ENCODE measurements around the gene AKT1S1. TPM values are rescaled to one million over a fixed set of nuclear protein-coding genes. Genes with fewer than 3 reads are reported as not detected.
A peak's percentile ranks its signal among the peaks of the same experiment; 100 is the strongest.

Gene AKT1S1
- total and polyA plus RNA-seq, 5 donors from 2014 or later: 3.0 to 12.9 (median 4.1) TPM

DNA sequence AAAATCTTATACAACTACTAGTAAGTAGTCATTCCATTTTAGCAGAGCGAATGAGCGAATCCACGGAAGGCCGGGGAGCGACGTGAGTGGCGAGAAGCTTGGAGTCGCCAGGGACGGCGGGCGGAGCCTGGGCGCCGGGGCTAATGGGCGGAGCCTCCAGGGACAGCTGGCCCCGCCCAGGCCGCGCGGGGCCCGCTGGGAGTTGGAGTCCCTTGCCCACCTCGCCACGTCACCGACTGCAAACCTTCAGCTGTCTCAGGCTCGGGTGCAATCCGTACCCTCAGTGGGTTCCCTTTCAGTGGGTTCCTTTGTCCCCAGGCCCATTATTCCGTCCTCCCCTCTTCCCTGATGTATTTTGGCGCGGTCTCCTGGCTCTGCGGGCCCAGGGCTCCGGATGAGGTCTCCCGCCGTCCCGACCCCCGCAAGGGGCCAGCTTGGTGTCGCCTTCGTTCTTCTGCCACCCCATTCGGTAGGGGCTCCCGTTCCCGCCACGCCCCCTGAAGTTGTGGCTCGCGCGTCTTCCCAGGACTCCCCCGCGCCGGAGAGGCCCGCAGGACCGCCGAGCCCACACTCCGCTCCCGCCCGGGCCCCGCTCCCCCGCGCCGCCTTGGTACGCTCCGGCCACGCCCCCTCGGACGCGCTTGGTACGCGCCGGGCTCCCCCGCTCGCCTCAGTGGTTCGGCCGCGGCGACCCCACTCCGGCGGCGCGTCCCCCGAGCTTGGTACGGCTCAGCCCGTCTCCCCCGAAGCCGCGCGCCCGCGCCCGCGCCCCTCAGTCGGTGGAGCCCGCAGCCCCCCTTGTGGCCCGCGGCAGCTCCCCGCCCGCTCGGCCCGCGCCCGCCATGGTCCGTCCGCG lies 26.4 kb downstream of the AKT1S1 start, which contains the start of gene PTOV1:
Gene PTOV1 (plus strand): TSS at position 673 of the 856 bp plus-strand sequence.
- peak within 1 kb of the TSS; percentile 92 to 98 (median 96) for H3K27ac Mint-ChIP-seq
- ATAC-seq (ENCODE audit: low read depth in 2 of 2): peak; percentile 90
- no peaks in the 10 kb centered on the region for H3K36me3 Mint-ChIP-seq
- Histone ChIP-seq H3K36me3 (ENCODE audit: control insufficient read depth, insufficient read depth, low read length) (no peaks in the 10 kb centered on the region), H3K9me3 (ENCODE audit: control insufficient read depth in 2 of 2, low read length in 2 of 2) (no peaks in the 10 kb centered on the region), H3K4me1 (ENCODE audit: control insufficient read depth, insufficient read depth, low read length, poor library complexity, severe bottlenecking) (peaks cover 21% of the 10 kb centered on the region), H3K27me3 (ENCODE audit: control insufficient read depth, insufficient read depth, low read length) (peaks cover 2% of the 10 kb centered on the region), H3K4me3 (ENCODE audit: low read depth, low read length) (peak within 1 kb of the TSS; percentile 72), H3K27ac (ENCODE audit: insufficient read depth, low read length, poor library complexity, severe bottlenecking) (peak within 1 kb of the TSS; percentile 94)
- peaks cover 7 to 42% (median 36%) of the 10 kb centered on the region in 4 donors for H3K4me1 Mint-ChIP-seq
- peaks cover 0 to 2% (median 0%) of the 10 kb centered on the region in 7 donors for H3K9me3 Mint-ChIP-seq
- H3K27me3 Mint-ChIP-seq: no peaks in the 10 kb centered on the region
- DNase-seq: peak; percentile 82 to 92 (median 87)
- H3K4me3 Mint-ChIP-seq: peak within 1 kb of the TSS; percentile 93 to 96 (median 94)

- peak overlapping the region; percentile 94 for H3K27ac ChIP-seq (ENCODE audit: insufficient read depth, low read length, poor library complexity, severe bottlenecking)
- ATAC-seq (ENCODE audit: low read depth in 2 of 2): no peak
- H3K36me3 ChIP-seq (ENCODE audit: control insufficient read depth, insufficient read depth, low read length): no peaks in the 10 kb centered on the region
- peaks cover 21% of the 10 kb centered on the region for H3K4me1 ChIP-seq (ENCODE audit: control insufficient read depth, insufficient read depth, low read length, poor library complexity, severe bottlenecking)
- Mint-ChIP-seq H3K27ac (peak overlapping the region in 2 of 3 donors; percentile 96 to 98), H3K9me3 (peaks cover 0 to 2% (median 0%) of the 10 kb centered on the region in 7 donors), H3K27me3 (no peaks in the 10 kb centered on the region), H3K4me3 (peak overlapping the region; percentile 88 to 96 (median 94)), H3K4me1 (peaks cover 7 to 40% (median 36%) of the 10 kb centered on the region in 4 donors), H3K36me3 (no peaks in the 10 kb centered on the region)
- H3K27me3 ChIP-seq (ENCODE audit: control insufficient read depth, insufficient read depth, low read length): peaks cover 2% of the 10 kb centered on the region
- no peak for DNase-seq
- no peaks in the 10 kb centered on the region for H3K9me3 ChIP-seq (ENCODE audit: control insufficient read depth in 2 of 2, low read length in 2 of 2)
- H3K4me3 ChIP-seq (ENCODE audit: low read depth, low read length): peak overlapping the region; percentile 72
Observed at GRCh38 chr19:49850221-49850486, 27.0 kb downstream of the AKT1S1 start.

- Histone ChIP-seq H3K4me3 (ENCODE audit: low read depth, low read length) (peak overlapping the region; percentile 72), H3K9me3 (ENCODE audit: control insufficient read depth in 2 of 2, low read length in 2 of 2) (no peaks in the 10 kb centered on the region), H3K27ac (ENCODE audit: insufficient read depth, low read length, poor library complexity, severe bottlenecking) (no peak overlapping the region), H3K27me3 (ENCODE audit: control insufficient read depth, insufficient read depth, low read length) (peaks cover 2% of the 10 kb centered on the region), H3K36me3 (ENCODE audit: control insufficient read depth, insufficient read depth, low read length) (no peaks in the 10 kb centered on the region), H3K4me1 (ENCODE audit: control insufficient read depth, insufficient read depth, low read length, poor library complexity, severe bottlenecking) (peaks cover 21% of the 10 kb centered on the region)
- H3K27ac Mint-ChIP-seq: peak overlapping the region; percentile 82 to 98 (median 96)
- H3K27me3 Mint-ChIP-seq: no peaks in the 10 kb centered on the region
- peaks cover 7 to 40% (median 36%) of the 10 kb centered on the region in 4 donors for H3K4me1 Mint-ChIP-seq
- no peak for ATAC-seq (ENCODE audit: low read depth in 2 of 2)
- no peak for DNase-seq
- no peaks in the 10 kb centered on the region for H3K36me3 Mint-ChIP-seq
- peaks cover 0 to 2% (median 0%) of the 10 kb centered on the region in 7 donors for H3K9me3 Mint-ChIP-seq
- H3K4me3 Mint-ChIP-seq: peak overlapping the region; percentile 88 to 96 (median 94)
Observed at GRCh38 chr19:49849433-49850220, 27.5 kb downstream of the AKT1S1 start.

GRCh38 chr19:49848938-49849337 lies 28.2 kb downstream of the AKT1S1 start:
- no peak for DNase-seq
- Mint-ChIP-seq H3K4me3 (peak overlapping the region; percentile 70 to 93 (median 83)), H3K27me3 (no peaks in the 10 kb centered on the region), H3K4me1 (peaks cover 7 to 40% (median 36%) of the 10 kb centered on the region in 4 donors), H3K9me3 (peaks cover 0 to 2% (median 0%) of the 10 kb centered on the region in 7 donors), H3K27ac (peak overlapping the region in 1 of 3 donors; percentile 82), H3K36me3 (no peaks in the 10 kb centered on the region)
- Histone ChIP-seq H3K4me1 (ENCODE audit: control insufficient read depth, insufficient read depth, low read length, poor library complexity, severe bottlenecking) (peaks cover 21% of the 10 kb centered on the region), H3K27me3 (ENCODE audit: control insufficient read depth, insufficient read depth, low read length) (peaks cover 2% of the 10 kb centered on the region), H3K4me3 (ENCODE audit: low read depth, low read length) (no peak overlapping the region), H3K36me3 (ENCODE audit: control insufficient read depth, insufficient read depth, low read length) (no peaks in the 10 kb centered on the region), H3K27ac (ENCODE audit: insufficient read depth, low read length, poor library complexity, severe bottlenecking) (no peak overlapping the region), H3K9me3 (ENCODE audit: control insufficient read depth in 2 of 2, low read length in 2 of 2) (no peaks in the 10 kb centered on the region)
- no peak for ATAC-seq (ENCODE audit: low read depth in 2 of 2)

DNA sequence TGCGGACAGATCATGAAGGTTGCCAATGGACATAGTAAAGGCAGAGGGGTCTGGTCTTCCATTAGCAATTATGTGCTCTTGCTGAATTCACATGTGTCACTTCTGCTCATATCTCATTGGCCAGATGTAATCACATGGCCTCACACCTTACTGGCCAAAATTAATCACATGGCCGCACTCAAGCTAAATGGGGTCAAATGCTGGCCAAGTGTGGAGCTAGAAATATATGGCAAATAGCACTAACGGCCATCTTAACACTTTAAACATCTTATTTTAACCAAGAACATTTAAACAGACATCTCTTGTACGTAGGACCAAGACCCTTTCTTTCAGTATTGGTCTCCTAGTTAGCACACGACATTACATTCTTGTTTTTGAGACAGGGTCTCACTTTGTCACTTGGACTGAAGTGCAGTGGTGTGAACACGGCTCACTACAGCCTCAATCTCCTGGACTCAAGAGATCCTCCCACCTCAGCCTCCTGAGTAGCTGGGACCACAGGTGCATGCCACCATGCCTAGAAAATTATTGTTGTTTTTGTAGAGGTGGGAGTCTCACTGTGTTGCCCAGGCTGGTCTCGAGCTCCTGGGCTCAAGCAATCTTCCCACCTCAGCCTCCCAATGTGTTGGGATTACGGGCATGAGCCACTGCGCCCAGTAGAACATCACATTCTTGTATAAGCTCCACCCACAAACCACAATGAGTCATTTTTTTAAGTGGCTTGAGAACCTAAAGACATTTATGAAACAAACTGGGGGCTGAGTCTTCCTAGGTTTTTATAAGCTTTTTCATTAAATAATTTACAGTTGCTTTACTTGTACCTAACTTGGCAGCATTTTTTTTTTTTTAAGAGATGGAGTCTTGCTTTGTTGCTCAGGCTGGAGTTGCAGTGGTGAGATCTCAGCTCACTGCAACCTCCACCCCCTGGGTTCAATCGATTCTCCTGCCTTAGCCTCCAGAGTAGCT lies 29.1 kb downstream of the AKT1S1 start:
- Mint-ChIP-seq H3K27ac (no peak overlapping the region), H3K36me3 (no peaks in the 10 kb centered on the region), H3K9me3 (peaks cover 0 to 2% (median 0%) of the 10 kb centered on the region in 7 donors), H3K4me1 (peaks cover 7 to 40% (median 32%) of the 10 kb centered on the region in 4 donors), H3K4me3 (peak overlapping the region in 1 of 4 donors; percentile 88), H3K27me3 (no peaks in the 10 kb centered on the region)
- Histone ChIP-seq H3K27me3 (ENCODE audit: control insufficient read depth, insufficient read depth, low read length) (peaks cover 2% of the 10 kb centered on the region), H3K4me3 (ENCODE audit: low read depth, low read length) (no peak overlapping the region), H3K4me1 (ENCODE audit: control insufficient read depth, insufficient read depth, low read length, poor library complexity, severe bottlenecking) (peaks cover 21% of the 10 kb centered on the region), H3K27ac (ENCODE audit: insufficient read depth, low read length, poor library complexity, severe bottlenecking) (no peak overlapping the region), H3K36me3 (ENCODE audit: control insufficient read depth, insufficient read depth, low read length) (no peaks in the 10 kb centered on the region), H3K9me3 (ENCODE audit: control insufficient read depth in 2 of 2, low read length in 2 of 2) (no peaks in the 10 kb centered on the region)
- DNase-seq (peak in 1 of 3 donors; percentile 74), ATAC-seq (ENCODE audit: low read depth in 2 of 2) (no peak)

GRCh38 chr19:49846408-49846807 lies 30.7 kb downstream of the AKT1S1 start:
- Mint-ChIP-seq H3K27ac (no peak overlapping the region), H3K4me3 (no peak overlapping the region), H3K9me3 (peaks cover 0 to 2% (median 0%) of the 10 kb centered on the region in 7 donors), H3K36me3 (no peaks in the 10 kb centered on the region), H3K27me3 (no peaks in the 10 kb centered on the region), H3K4me1 (peaks cover 7 to 30% (median 22%) of the 10 kb centered on the region in 4 donors)
- Histone ChIP-seq H3K9me3 (ENCODE audit: control insufficient read depth in 2 of 2, low read length in 2 of 2) (no peaks in the 10 kb centered on the region), H3K27me3 (ENCODE audit: control insufficient read depth, insufficient read depth, low read length) (no peaks in the 10 kb centered on the region), H3K4me1 (ENCODE audit: control insufficient read depth, insufficient read depth, low read length, poor library complexity, severe bottlenecking) (peaks cover 8% of the 10 kb centered on the region), H3K27ac (ENCODE audit: insufficient read depth, low read length, poor library complexity, severe bottlenecking) (no peak overlapping the region), H3K36me3 (ENCODE audit: control insufficient read depth, insufficient read depth, low read length) (no peaks in the 10 kb centered on the region), H3K4me3 (ENCODE audit: low read depth, low read length) (no peak overlapping the region)
- ATAC-seq (ENCODE audit: low read depth in 2 of 2): no peak
- no peak for DNase-seq

DNA sequence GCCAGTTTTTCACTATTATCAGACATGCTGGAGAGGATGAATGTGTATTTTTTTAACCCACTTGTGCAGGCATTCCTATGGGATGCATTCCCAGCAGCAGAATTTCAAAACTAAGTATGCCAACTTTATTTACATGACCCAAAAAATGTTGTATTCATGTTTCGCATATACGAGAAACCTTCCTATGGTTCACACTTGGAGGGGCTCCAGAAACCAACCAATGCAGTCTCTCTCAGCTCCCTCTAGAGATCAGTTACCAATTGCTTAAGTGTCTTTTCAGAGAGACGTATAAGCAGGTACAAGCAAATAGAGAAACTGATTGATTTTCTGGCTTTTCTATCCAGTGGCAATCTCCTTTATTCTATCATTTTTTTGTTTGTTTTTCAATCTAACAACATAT lies 31.7 kb downstream of the AKT1S1 start:
- H3K36me3 Mint-ChIP-seq: no peaks in the 10 kb centered on the region
- H3K27ac Mint-ChIP-seq: no peak overlapping the region
- Histone ChIP-seq H3K27ac (ENCODE audit: insufficient read depth, low read length, poor library complexity, severe bottlenecking) (no peak overlapping the region), H3K4me1 (ENCODE audit: control insufficient read depth, insufficient read depth, low read length, poor library complexity, severe bottlenecking) (peaks cover 5% of the 10 kb centered on the region), H3K27me3 (ENCODE audit: control insufficient read depth, insufficient read depth, low read length) (no peaks in the 10 kb centered on the region), H3K36me3 (ENCODE audit: control insufficient read depth, insufficient read depth, low read length) (no peaks in the 10 kb centered on the region), H3K9me3 (ENCODE audit: control insufficient read depth in 2 of 2, low read length in 2 of 2) (no peaks in the 10 kb centered on the region), H3K4me3 (ENCODE audit: low read depth, low read length) (no peak overlapping the region)
- H3K27me3 Mint-ChIP-seq: no peaks in the 10 kb centered on the region
- H3K4me1 Mint-ChIP-seq: peaks cover 7 to 26% (median 21%) of the 10 kb centered on the region in 4 donors
- no peak overlapping the region for H3K4me3 Mint-ChIP-seq
- ATAC-seq (ENCODE audit: low read depth in 2 of 2): no peak
- H3K9me3 Mint-ChIP-seq: peaks cover 0 to 2% (median 0%) of the 10 kb centered on the region in 7 donors
- DNase-seq: no peak

All from CD4-positive, CD25-positive, alpha-beta regulatory T cell (primary cell).